ENCODE measurements around the gene BRD4. TPM values are rescaled to one million over a fixed set of nuclear protein-coding genes. Genes with fewer than 3 reads are reported as not detected.

The BRD4 gene
- polyA plus RNA-seq, 1 donor from 2014 or later = 3.6 TPM

- no peaks in the 10 kb centered on the region for H3K9me3 ChIP-seq (ENCODE audit: low read length)
- H3F3A ChIP-seq (ENCODE audit: insufficient read depth, low read length, poor library complexity, severe bottlenecking) = no peaks in the 10 kb centered on the region
- no peaks in the 10 kb centered on the region for H4K20me1 ChIP-seq (ENCODE audit: insufficient read depth)
- no peak overlapping the region for H2AFZ ChIP-seq (ENCODE audit: low read depth, low read length)
- H3K27me3 ChIP-seq (ENCODE audit: insufficient read depth, low read depth, low read length) = no peaks in the 10 kb centered on the region
- no peak overlapping the region for H3K4me3 ChIP-seq (ENCODE audit: low read length)
- H3K9me2 ChIP-seq (ENCODE audit: insufficient read depth, low read length) = no peaks in the 10 kb centered on the region
- no peaks in the 10 kb centered on the region for H3K79me2 ChIP-seq (replicated peaks; ENCODE audit: insufficient read depth, low read length)
- TF ChIP-seq EZH2 (IDR thresholded peaks at IDR 0.05; ENCODE audit: borderline replicate concordance, insufficient read depth, low read length, poor library complexity, severe bottlenecking) (no peak), SMC3 (conservative IDR thresholded peaks at IDR 0.05; ENCODE audit: poor library complexity) (no peak), RAD21 (conservative IDR thresholded peaks at IDR 0.05) (no peak), MXI1 (conservative IDR thresholded peaks at IDR 0.05; ENCODE audit: poor library complexity, severe bottlenecking) (no peak), TAF1 (IDR thresholded peaks at IDR 0.05; ENCODE audit: low read depth) (no peak), REST (IDR thresholded peaks at IDR 0.05; ENCODE audit: borderline replicate concordance) (no peak), EP300 (conservative IDR thresholded peaks at IDR 0.05; ENCODE audit: poor library complexity, severe bottlenecking) (no peak), POLR2AphosphoS5 (IDR thresholded peaks at IDR 0.05) (no peak)
- TF ChIP-seq, protein P1, sequence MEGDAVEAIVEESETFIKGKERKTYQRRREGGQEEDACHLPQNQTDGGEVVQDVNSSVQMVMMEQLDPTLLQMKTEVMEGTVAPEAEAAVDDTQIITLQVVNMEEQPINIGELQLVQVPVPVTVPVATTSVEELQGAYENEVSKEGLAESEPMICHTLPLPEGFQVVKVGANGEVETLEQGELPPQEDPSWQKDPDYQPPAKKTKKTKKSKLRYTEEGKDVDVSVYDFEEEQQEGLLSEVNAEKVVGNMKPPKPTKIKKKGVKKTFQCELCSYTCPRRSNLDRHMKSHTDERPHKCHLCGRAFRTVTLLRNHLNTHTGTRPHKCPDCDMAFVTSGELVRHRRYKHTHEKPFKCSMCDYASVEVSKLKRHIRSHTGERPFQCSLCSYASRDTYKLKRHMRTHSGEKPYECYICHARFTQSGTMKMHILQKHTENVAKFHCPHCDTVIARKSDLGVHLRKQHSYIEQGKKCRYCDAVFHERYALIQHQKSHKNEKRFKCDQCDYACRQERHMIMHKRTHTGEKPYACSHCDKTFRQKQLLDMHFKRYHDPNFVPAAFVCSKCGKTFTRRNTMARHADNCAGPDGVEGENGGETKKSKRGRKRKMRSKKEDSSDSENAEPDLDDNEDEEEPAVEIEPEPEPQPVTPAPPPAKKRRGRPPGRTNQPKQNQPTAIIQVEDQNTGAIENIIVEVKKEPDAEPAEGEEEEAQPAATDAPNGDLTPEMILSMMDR (IDR thresholded peaks at IDR 0.05; ENCODE audit: poor library complexity, severe bottlenecking) = no peak
- no peak overlapping the region for H3K27ac ChIP-seq (ENCODE audit: low read length)
- H3K4me2 ChIP-seq (ENCODE audit: low read length) = no peak overlapping the region
- H3K9ac ChIP-seq (ENCODE audit: low read length) = no peak overlapping the region
- no peaks in the 10 kb centered on the region for H3K36me3 ChIP-seq (ENCODE audit: insufficient read depth, low read length)
Measured at GRCh38 chr19:15213715-15214381, 118.5 kb downstream of the BRD4 start.

- no peak overlapping the region for H3K27ac ChIP-seq (ENCODE audit: low read length)
- H3K27me3 ChIP-seq (ENCODE audit: insufficient read depth, low read depth, low read length) = no peaks in the 10 kb centered on the region
- H3K9me2 ChIP-seq (ENCODE audit: insufficient read depth, low read length) = no peaks in the 10 kb centered on the region
- no peaks in the 10 kb centered on the region for H3K79me2 ChIP-seq (replicated peaks; ENCODE audit: insufficient read depth, low read length)
- no peaks in the 10 kb centered on the region for H3F3A ChIP-seq (ENCODE audit: insufficient read depth, low read length, poor library complexity, severe bottlenecking)
- H4K20me1 ChIP-seq (ENCODE audit: insufficient read depth) = no peaks in the 10 kb centered on the region
- TF ChIP-seq REST (IDR thresholded peaks at IDR 0.05; ENCODE audit: borderline replicate concordance) (no peak), EP300 (conservative IDR thresholded peaks at IDR 0.05; ENCODE audit: poor library complexity, severe bottlenecking) (no peak), SMC3 (conservative IDR thresholded peaks at IDR 0.05; ENCODE audit: poor library complexity) (no peak), EZH2 (IDR thresholded peaks at IDR 0.05; ENCODE audit: borderline replicate concordance, insufficient read depth, low read length, poor library complexity, severe bottlenecking) (no peak), MXI1 (conservative IDR thresholded peaks at IDR 0.05; ENCODE audit: poor library complexity, severe bottlenecking) (no peak), RAD21 (conservative IDR thresholded peaks at IDR 0.05) (no peak), TAF1 (IDR thresholded peaks at IDR 0.05; ENCODE audit: low read depth) (no peak), POLR2AphosphoS5 (IDR thresholded peaks at IDR 0.05) (no peak)
- TF ChIP-seq, protein P1 (IDR thresholded peaks at IDR 0.05; ENCODE audit: poor library complexity, severe bottlenecking) = no peak
- H2AFZ ChIP-seq (ENCODE audit: low read depth, low read length) = no peak overlapping the region
- H3K36me3 ChIP-seq (ENCODE audit: insufficient read depth, low read length) = no peaks in the 10 kb centered on the region
- H3K9ac ChIP-seq (ENCODE audit: low read length) = no peak overlapping the region
- no peak overlapping the region for H3K4me3 ChIP-seq (ENCODE audit: low read length)
- no peak overlapping the region for H3K4me2 ChIP-seq (ENCODE audit: low read length)
- no peaks in the 10 kb centered on the region for H3K9me3 ChIP-seq (ENCODE audit: low read length)
Measured at GRCh38 chr19:15212711-15213110, 119.6 kb downstream of the BRD4 start.

Data from neural cell (in vitro differentiated cells).